IPS-18a (cell line): ENCODE data around the gene MVB12A.
A peak's percentile ranks its signal among the peaks of the same experiment; 100 is the strongest.

ENCODE experiments used
- H3K27ac ChIP-seq: one replicate; pipeline ENCODE4 v1.5.1; 2013; ENCODE audit warnings: low read length
- H3K27me3 ChIP-seq: one replicate; pipeline ENCODE4 v1.6.1; 2013; ENCODE audit warnings: mild to moderate bottlenecking, low read length; ENCODE audit not compliant: control insufficient read depth, insufficient read depth
- H3K36me3 ChIP-seq: one replicate; pipeline ENCODE4 v1.6.1; 2013; ENCODE audit warnings: low read depth, low read length; ENCODE audit not compliant: control insufficient read depth
- H3K4me1 ChIP-seq: one replicate; pipeline ENCODE4 v1.6.1; 2013; ENCODE audit warnings: low read depth, low read length; ENCODE audit not compliant: control insufficient read depth
- H3K4me3 ChIP-seq: one replicate; pipeline ENCODE4 v1.5.1; 2013; ENCODE audit warnings: low read length
- H3K9ac ChIP-seq: one replicate; pipeline ENCODE4 v1.6.1; 2013; ENCODE audit warnings: mild to moderate bottlenecking, low read length, moderate library complexity
- H3K9me3 ChIP-seq: one replicate; pipeline ENCODE4 v1.6.1; 2013; ENCODE audit warnings: low read depth, low read length; ENCODE audit not compliant: control insufficient read depth

The MVB12A gene

DNA sequence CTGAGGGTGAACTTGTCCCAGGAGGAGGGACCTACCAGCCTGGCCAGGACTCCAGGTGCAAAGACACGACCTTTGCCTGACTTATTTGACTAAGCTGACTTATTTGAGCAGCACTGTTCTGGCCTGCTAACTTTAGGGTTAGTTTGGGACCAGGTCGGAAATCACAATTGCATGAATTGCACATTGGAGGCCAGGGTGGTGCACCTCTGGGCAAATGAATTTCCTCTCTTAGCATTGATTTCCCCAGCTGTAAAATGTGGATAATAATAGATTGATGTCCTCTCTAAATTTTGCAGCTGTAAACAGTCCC, 13.0 kb upstream of the MVB12A start:
- Histone ChIP-seq H3K27ac (no peak overlapping the region), H3K9ac (no peak overlapping the region), H3K4me1 (peaks cover 10% of the 10 kb centered on the region), H3K9me3 (no peaks in the 10 kb centered on the region), H3K27me3 (no peaks in the 10 kb centered on the region), H3K36me3 (no peaks in the 10 kb centered on the region), H3K4me3 (no peak overlapping the region)

DNA sequence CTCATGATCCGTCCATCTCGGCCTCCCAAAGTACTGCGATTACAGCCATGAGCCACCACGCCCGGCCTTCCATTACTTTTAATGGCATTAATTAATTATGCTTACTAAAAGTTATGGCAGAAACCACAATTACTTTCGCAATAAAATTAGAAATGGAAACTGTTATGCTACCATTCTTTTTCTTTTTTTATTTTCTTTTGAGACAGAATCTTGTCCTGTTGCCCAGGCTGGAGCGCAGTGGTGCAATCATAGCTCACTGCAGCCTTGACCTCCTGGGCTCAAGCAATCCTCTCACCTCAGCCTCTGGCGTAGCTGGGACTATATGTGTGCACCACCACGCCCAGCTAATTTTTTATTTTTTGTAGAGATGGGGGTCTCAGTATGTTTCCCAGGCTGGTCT, 9.9 kb upstream of the MVB12A start:
- Histone ChIP-seq H3K9ac (no peak overlapping the region), H3K27me3 (no peaks in the 10 kb centered on the region), H3K4me1 (peaks cover 7% of the 10 kb centered on the region), H3K9me3 (no peaks in the 10 kb centered on the region), H3K27ac (no peak overlapping the region), H3K36me3 (no peaks in the 10 kb centered on the region), H3K4me3 (no peak overlapping the region)

DNA sequence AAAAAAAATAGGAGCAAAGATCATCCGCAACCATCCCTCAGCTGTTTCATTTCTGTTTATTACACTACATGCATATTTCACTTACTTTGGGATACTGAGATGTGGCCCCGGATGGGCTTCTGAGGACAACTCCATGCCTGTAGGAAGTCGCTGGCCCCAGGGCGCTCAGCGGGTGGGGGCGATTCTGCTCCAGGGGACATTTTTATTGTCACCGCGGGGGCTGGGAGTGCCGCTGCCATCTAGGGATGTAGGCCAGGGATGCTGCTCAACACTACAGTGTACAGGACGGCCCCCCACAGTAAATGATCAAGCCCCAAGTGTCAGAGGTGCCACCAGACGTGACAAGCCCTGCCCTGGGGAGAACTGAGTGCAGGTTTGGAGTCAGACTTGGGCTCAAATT, 8.0 kb upstream of the MVB12A start:
- no peak overlapping the region for H3K27ac ChIP-seq
- no peaks in the 10 kb centered on the region for H3K36me3 ChIP-seq
- H3K9ac ChIP-seq, result no peak overlapping the region

DNA sequence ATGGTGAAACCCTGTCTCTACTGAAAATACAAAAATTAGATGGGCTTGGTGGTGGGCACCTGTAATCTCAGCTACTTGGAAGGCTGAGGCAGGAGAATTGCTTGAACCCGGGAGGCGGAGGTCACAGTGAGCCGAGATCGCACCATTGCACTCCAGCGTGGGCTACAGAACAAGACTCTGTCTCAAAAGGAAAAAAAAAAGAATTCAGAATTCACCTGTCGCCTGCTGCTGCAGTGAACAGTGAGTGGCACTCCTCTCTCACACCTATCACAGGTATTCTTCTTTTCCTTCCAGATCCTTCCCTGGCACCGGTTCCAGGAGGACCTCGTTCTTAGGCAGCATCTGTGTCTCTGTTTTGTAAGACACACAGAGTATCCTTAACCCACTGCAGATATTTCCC, 5.8 kb upstream of the MVB12A start:
- Histone ChIP-seq H3K27me3 (peaks cover 11% of the 10 kb centered on the region), H3K4me3 (no peak overlapping the region), H3K9me3 (no peaks in the 10 kb centered on the region), H3K27ac (no peak overlapping the region), H3K9ac (no peak overlapping the region), H3K4me1 (peaks cover 13% of the 10 kb centered on the region), H3K36me3 (no peaks in the 10 kb centered on the region)

More for the DNA sequence above, 8.0 kb upstream of the MVB12A start:
- no peak overlapping the region for H3K4me3 ChIP-seq
- no peaks in the 10 kb centered on the region for H3K9me3 ChIP-seq
- H3K27me3 ChIP-seq, result peaks cover 11% of the 10 kb centered on the region
- peaks cover 12% of the 10 kb centered on the region for H3K4me1 ChIP-seq

DNA sequence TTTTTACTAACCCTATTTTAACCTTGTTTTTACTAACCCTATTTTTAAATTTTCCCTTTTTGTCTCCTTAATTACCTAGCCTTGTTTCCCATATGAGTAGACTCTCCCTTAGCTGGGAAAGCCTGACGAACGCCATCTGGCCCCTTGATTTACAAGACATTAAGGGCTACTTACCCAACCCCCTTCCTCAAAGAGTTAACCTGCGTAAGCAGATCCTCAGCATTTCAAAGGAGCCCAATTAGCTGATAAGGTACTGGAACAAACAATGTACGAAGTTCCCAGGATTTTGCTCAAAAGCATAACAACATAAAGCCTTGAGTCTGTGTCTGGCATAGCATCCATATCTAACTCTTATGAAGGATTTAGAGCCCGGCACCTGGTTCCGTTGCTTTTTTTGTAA, 4.7 kb upstream of the MVB12A start:
- peaks cover 11% of the 10 kb centered on the region for H3K27me3 ChIP-seq

DNA sequence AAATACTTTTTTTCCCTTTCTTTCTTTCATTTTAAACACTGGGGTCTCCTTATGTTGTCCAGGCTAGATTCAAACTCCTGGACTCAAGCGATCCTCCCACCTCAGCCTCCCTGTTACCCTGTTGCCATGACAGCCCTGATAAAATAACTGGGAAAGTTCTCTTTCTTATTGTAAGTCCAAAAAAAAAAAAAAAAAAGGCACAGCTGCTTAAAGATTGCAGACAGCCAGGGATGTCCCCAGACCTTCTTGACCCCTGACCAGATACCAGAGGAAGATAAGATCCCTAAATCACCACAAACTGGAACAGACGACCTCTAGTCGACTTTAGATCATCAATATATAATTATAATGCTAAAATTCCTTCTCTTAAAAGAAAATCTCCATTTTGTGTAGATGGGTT, 1.1 kb upstream of the MVB12A start:
- Histone ChIP-seq H3K9me3 (no peaks in the 10 kb centered on the region), H3K27me3 (peaks cover 11% of the 10 kb centered on the region), H3K4me3 (peak overlapping the region; percentile 44), H3K9ac (no peak overlapping the region), H3K27ac (no peak overlapping the region), H3K4me1 (peaks cover 15% of the 10 kb centered on the region), H3K36me3 (no peaks in the 10 kb centered on the region)

More for the DNA sequence above, 4.7 kb upstream of the MVB12A start:
- Histone ChIP-seq H3K4me3 (peak overlapping the region; percentile 57), H3K36me3 (no peaks in the 10 kb centered on the region), H3K27ac (peak overlapping the region; percentile 45), H3K4me1 (peaks cover 15% of the 10 kb centered on the region), H3K9me3 (no peaks in the 10 kb centered on the region), H3K9ac (peak overlapping the region; percentile 59)

DNA sequence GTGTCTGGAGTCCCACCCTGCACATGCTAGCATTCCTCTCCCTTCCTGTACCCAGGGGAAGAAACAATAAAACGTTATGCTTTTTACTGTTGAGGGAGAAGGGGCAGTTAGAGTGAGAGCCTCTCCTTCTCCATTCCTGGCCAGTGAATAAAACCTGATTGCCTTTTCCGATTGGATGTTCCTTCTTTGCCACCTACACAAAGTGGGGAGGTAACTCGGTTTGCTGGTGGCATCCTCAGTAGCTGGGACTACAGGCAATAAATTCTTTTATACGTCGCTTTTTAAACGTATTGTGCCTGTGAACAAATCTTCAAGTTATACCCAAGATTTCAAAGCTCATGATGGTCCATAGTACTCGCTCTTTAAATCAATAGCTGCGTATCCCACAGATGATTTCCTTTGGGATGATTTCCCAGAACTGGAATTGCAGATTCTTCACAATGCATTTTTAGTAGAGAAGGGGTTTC, 660 bp upstream of the MVB12A start:
- peak overlapping the region; percentile 22 for H3K9ac ChIP-seq
- no peaks in the 10 kb centered on the region for H3K36me3 ChIP-seq
- H3K27ac ChIP-seq, result no peak overlapping the region
- H3K4me3 ChIP-seq, result peak overlapping the region; percentile 44
- no peaks in the 10 kb centered on the region for H3K9me3 ChIP-seq
- H3K27me3 ChIP-seq, result peaks cover 11% of the 10 kb centered on the region
- H3K4me1 ChIP-seq, result peaks cover 15% of the 10 kb centered on the region

DNA sequence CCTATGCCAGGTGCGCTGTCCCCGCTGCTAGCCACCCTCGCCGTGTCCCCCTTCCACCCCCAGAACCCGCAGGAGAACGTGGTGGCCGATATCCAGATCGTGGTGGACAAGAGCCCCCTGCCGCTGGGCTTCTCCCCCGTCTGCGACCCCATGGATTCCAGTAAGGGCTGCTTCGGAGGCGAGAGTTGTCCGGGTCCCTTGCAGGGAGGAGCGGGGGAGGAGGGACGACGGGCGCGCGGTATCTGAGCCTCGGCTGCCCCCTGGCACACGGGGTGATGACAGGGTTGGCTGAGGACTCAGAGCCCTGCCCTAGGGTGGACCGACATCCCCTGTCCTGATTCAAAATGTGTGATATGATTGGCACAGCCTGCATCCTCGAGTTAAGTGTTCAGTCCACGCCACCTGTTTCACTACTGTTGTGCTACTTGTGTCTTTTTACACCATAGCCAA, 653 bp downstream of the MVB12A start:
- no peaks in the 10 kb centered on the region for H3K36me3 ChIP-seq
- H3K4me3 ChIP-seq, result peak overlapping the region; percentile 77
- H3K27ac ChIP-seq, result no peak overlapping the region
- H3K9ac ChIP-seq, result peak overlapping the region; percentile 28
- peaks cover 8% of the 10 kb centered on the region for H3K27me3 ChIP-seq
- peaks cover 11% of the 10 kb centered on the region for H3K4me1 ChIP-seq
- no peaks in the 10 kb centered on the region for H3K9me3 ChIP-seq

DNA sequence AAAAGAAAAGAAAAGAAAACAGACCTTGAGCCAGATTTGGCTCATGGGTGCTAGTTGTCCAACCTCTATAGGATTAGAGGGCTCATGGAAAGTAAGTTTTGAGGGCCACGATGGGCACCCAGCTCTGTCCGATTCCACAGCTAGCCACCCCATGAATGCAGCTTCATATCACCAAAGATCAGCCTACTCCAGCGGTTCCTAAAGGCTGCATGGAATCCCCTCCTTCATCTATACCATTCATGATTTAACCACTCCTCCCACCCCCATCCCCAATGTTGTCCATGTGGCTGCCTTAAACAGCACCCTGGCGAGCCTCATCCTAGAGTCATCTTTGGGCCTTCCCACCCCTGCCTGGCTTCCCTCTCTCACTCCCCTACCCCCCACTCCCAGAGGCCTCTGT, 2.1 kb downstream of the MVB12A start:
- peaks cover 6% of the 10 kb centered on the region for H3K4me1 ChIP-seq
- H3K27ac ChIP-seq, result no peak overlapping the region
- H3K4me3 ChIP-seq, result no peak overlapping the region
- no peaks in the 10 kb centered on the region for H3K27me3 ChIP-seq
- H3K9ac ChIP-seq, result no peak overlapping the region
- no peaks in the 10 kb centered on the region for H3K9me3 ChIP-seq
- H3K36me3 ChIP-seq, result no peaks in the 10 kb centered on the region

DNA sequence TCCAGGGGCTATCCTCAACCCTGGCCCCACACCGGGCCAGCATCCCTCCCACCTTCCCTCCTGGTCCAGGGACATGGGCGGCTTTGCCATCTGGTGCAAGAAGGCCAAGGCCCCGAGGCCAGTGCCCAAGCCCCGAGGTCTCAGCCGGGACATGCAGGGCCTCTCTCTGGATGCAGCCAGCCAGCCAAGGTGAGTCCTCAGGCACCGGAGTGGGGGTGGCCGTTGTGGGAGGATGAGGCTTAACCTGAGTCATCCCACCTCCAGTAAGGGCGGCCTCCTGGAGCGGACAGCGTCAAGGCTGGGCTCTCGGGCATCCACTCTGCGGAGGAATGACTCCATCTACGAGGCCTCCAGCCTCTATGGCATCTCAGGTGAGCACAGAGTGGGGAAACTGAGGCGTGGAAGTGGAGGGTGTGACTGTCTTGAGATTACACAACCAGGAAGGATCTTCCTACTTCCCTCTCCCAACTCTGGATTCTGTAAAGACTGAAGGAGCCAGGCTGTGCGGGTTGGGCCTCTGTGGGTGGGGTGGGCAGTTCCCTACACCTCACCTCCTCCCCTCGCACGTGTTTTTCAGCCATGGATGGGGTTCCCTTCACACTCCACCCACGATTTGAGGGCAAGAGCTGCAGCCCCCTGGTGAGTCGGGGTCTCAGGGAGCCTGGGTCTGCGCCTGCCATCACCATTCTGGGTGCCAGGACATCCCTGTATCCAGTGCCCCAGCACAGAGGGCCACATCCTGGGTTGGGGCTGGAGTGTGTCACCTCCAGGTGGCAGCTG, 3.8 kb downstream of the MVB12A start:
- Histone ChIP-seq H3K4me3 (no peak overlapping the region), H3K27ac (no peak overlapping the region), H3K9me3 (no peaks in the 10 kb centered on the region), H3K27me3 (no peaks in the 10 kb centered on the region), H3K36me3 (no peaks in the 10 kb centered on the region), H3K4me1 (peaks cover 6% of the 10 kb centered on the region), H3K9ac (no peak overlapping the region)

DNA sequence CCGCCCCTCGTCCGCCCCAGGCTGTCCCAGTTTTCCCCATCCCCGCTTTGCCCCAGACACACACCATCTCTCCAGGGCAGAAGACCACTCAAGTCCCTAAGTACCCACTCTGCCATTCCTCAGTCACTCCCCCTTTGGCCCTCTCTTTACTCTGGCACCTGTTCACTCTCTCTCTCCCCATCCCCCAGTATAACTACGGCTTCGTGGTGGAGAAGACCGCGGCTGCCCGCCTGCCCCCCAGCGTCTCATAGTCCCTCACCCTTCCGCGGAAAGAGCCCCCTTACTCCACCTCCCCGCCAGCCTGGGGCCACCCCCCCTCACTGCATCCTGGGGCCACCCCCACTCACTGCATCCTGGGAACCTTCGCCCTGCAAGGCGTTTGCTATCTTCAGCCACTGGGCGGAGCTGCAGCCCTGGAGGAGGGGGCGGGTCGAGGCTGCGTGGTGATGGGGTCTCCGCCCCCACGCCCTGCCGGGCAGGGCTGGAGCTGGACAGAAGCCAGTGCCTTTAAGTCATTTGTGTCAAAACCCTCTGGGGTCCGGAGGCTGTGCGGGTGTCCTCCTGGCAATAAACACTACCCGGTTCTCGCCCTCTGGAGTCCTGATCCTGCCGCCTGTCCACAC, 5.0 kb downstream of the MVB12A start:
- Histone ChIP-seq H3K27ac (no peak overlapping the region), H3K4me3 (peak overlapping the region; percentile 49), H3K9me3 (no peaks in the 10 kb centered on the region)

DNA sequence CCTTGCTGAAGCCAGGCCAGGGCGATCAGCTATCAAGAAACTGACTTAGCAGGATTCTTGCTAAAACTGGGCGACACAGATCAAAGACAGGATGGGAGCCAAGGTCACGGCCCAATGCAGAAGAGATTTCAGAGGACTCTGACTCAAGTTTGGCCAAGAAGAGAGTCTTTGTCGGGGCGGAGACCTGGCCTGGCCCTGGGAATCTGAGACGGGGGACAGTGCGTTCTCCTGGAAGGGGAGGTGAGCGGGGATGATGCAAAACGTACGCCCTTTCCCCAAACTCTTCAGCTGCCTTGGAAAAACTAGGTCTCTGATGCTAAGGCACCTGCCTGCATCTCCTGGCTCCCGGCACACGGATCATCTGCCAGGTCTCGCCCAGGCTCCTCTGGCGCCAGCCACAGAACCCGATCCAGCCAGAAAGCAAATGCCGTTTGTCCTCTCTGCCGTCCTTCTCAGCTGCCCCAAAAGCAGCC, 9.8 kb downstream of the MVB12A start:
- no peaks in the 10 kb centered on the region for H3K9me3 ChIP-seq
- H3K27me3 ChIP-seq, result no peaks in the 10 kb centered on the region
- no peaks in the 10 kb centered on the region for H3K36me3 ChIP-seq
- H3K27ac ChIP-seq, result no peak overlapping the region
- no peaks in the 10 kb centered on the region for H3K4me1 ChIP-seq
- H3K4me3 ChIP-seq, result no peak overlapping the region
- H3K9ac ChIP-seq, result no peak overlapping the region

More for the DNA sequence above, 5.0 kb downstream of the MVB12A start:
- H3K36me3 ChIP-seq, result no peaks in the 10 kb centered on the region
- H3K27me3 ChIP-seq, result no peaks in the 10 kb centered on the region
- H3K9ac ChIP-seq, result no peak overlapping the region
- peaks cover 3% of the 10 kb centered on the region for H3K4me1 ChIP-seq
